PC-3 (cell line): Measurements from ENCODE around the gene ABLIM1. TPM values are rescaled to one million over a fixed set of nuclear protein-coding genes. Genes with fewer than 3 reads are reported as not detected.
A peak's percentile ranks its signal among the peaks of the same experiment; 100 is the strongest.

ENCODE experiments used
- ATAC-seq: fragments of 200-7000 bp; cut with Tn5 transposase; 2 replicates; pipeline ENCODE4 v1.9.1; 2020; ENCODE audit warnings: mild to moderate bottlenecking, moderate library complexity
- BruUV-seq: library from RNA; stranded (reverse); fragments of 400-500 nt; replicated peaks from 2 replicates; lab custom pipeline; 2021; lab: Mats Ljungman, UMichigan
- CTCF ChIA-PET: fragments of 300-600 bp; sonication (Branson Sonifier 250); formaldehyde crosslinking; loops from one replicate; lab custom pipeline; 2022; ENCODE audit warnings: antibody characterized with exemption; lab: Charles Lee
- POLR2A ChIA-PET: fragments of 300-600 bp; sonication (Branson Sonifier 250); formaldehyde crosslinking; loops from one replicate; lab custom pipeline; 2022; ENCODE audit warnings: antibody characterized with exemption; ENCODE audit not compliant: unreplicated experiment; lab: Charles Lee
- DNase-seq: peaks from one replicate; pipeline ENCODE4 v3.0.0-alpha.2; 2015
- H2AFZ ChIP-seq: fragments of 300-600 bp; sonication (generic); 2 replicates; pipeline ENCODE4 v1.6.0; 2016; ENCODE audit warnings: antibody characterized with exemption, low read length
- H3F3A ChIP-seq: fragments of 300-600 bp; sonication (generic); one replicate; pipeline ENCODE4 v1.6.0; 2017; ENCODE audit warnings: antibody characterized with exemption, low read length, control low read depth, mild to moderate bottlenecking; ENCODE audit not compliant: unreplicated experiment
- H3K27ac ChIP-seq: fragments of 300-600 bp; sonication (generic); 2 replicates; pipeline ENCODE4 v1.5.1; 2016; ENCODE audit warnings: mild to moderate bottlenecking, low read length
- H3K27me3 ChIP-seq: fragments of 300-600 bp; sonication (generic); 2 replicates; pipeline ENCODE4 v1.6.1; 2016; ENCODE audit warnings: low read length, mixed read lengths
- H3K36me3 ChIP-seq: fragments of 300-600 bp; sonication (generic); 2 replicates; pipeline ENCODE4 v1.6.1; 2016; ENCODE audit warnings: low read depth, mixed run types, low read length, mixed read lengths
- H3K4me1 ChIP-seq: fragments of 300-600 bp; sonication (generic); 2 replicates; pipeline ENCODE4 v1.5.1; 2016; ENCODE audit warnings: low read length; ENCODE audit not compliant: insufficient read depth
- H3K4me2 ChIP-seq: fragments of 300-600 bp; sonication (generic); 2 replicates; pipeline ENCODE4 v1.6.0; 2016; ENCODE audit warnings: low read length
- H3K4me3 ChIP-seq: fragments of 300-600 bp; sonication (generic); 2 replicates; pipeline ENCODE4 v1.5.1; 2016; ENCODE audit warnings: mild to moderate bottlenecking, low read length, mixed read lengths
- H3K79me2 ChIP-seq: fragments of 300-600 bp; sonication (generic); 2 replicates; pipeline ENCODE4 v1.6.1; 2017; ENCODE audit warnings: low read length, mixed read lengths
- H3K9ac ChIP-seq: fragments of 300-600 bp; sonication (generic); 2 replicates; pipeline ENCODE4 v1.6.0; 2016; ENCODE audit warnings: mild to moderate bottlenecking, low read length
- H3K9me2 ChIP-seq: fragments of 300-600 bp; sonication (generic); replicated peaks from 2 replicates; pipeline ENCODE4 v1.6.1; 2016; ENCODE audit warnings: mixed run types, low read length, mixed read lengths
- H3K9me3 ChIP-seq: fragments of 300-600 bp; sonication (generic); 2 replicates; pipeline ENCODE4 v1.6.1; 2016; ENCODE audit warnings: low read length, mixed read lengths
- H4K20me1 ChIP-seq: fragments of 300-600 bp; sonication (generic); 2 replicates; pipeline ENCODE4 v1.6.1; 2016; ENCODE audit warnings: low read length, mixed read lengths
- CTCF ChIP-seq: fragments of 300-600 bp; sonication (generic); conservative IDR thresholded peaks from 2 replicates; pipeline ENCODE4 v1.5.1; 2017; ENCODE audit warnings: antibody characterized with exemption, low read depth, mild to moderate bottlenecking, low read length
- EZH2 ChIP-seq: fragments of 300-600 bp; sonication (generic); IDR thresholded peaks from one replicate; pipeline ENCODE4 v1.6.1; 2017; ENCODE audit warnings: antibody characterized with exemption, mild to moderate bottlenecking, low read length; ENCODE audit not compliant: unreplicated experiment
- EZH2phosphoT487 ChIP-seq: fragments of 300-600 bp; sonication (generic); IDR thresholded peaks from 2 replicates; pipeline ENCODE4 v1.6.1; 2018; ENCODE audit warnings: mild to moderate bottlenecking, antibody characterized with exemption, low read length, borderline replicate concordance
- intact Hi-C: fragments of 100-400 bp; cut with micrococcal nuclease; formaldehyde crosslinking; loops from 2 replicates; pipeline ENCODE4 v1.9.0; 2023
- total RNA-seq: library from RNA; depleted of rRNA; stranded (reverse); fragments of >200 nt; gene quantifications from 2 replicates; pipeline ENCODE4 v1.2.3, GENCODE V29; 2014

Gene ABLIM1
- total RNA-seq, 1 experiment from 2014 or later, result 12.3 TPM

- Histone ChIP-seq H3K4me1 (peaks cover 40% of the 10 kb centered on the region), H3F3A (peaks cover 4% of the 10 kb centered on the region), H3K4me2 (peak overlapping the region; percentile 53), H4K20me1 (no peaks in the 10 kb centered on the region), H3K27ac (no peak overlapping the region), H3K9me3 (no peaks in the 10 kb centered on the region), H3K9me2 (no peaks in the 10 kb centered on the region), H3K36me3 (no peaks in the 10 kb centered on the region), H3K9ac (no peak overlapping the region), H2AFZ (no peak overlapping the region), H3K4me3 (peak overlapping the region; percentile 32; the same call in 1 of the 2 replicates), H3K79me2 (no peaks in the 10 kb centered on the region), H3K27me3 (no peaks in the 10 kb centered on the region)
- POLR2A ChIA-PET, result no interaction called here
- ATAC-seq (peak; percentile 38), DNase-seq (peak; percentile 53)
- BruUV-seq, result no TSS peak
- intact Hi-C loops, result loop anchor here (5.0 kb wide), 1 partner anchor 49 kb away; no protein-coding TSS in a partner anchor
- TF ChIP-seq EZH2phosphoT487, result no peak
- no peak for TF ChIP-seq CTCF
- TF ChIP-seq EZH2, result no peak
- CTCF ChIA-PET, result no interaction called here
These were observed 23.5 kb upstream of the ABLIM1 start for GRCh38 chr10:114681542-114681941.

- Histone ChIP-seq H3K4me2 (no peak overlapping the region), H3K9me2 (no peaks in the 10 kb centered on the region), H3K36me3 (no peaks in the 10 kb centered on the region), H3K27ac (no peak overlapping the region), H3K9me3 (no peaks in the 10 kb centered on the region), H2AFZ (no peak overlapping the region), H3K27me3 (no peaks in the 10 kb centered on the region), H3K4me1 (peaks cover 36% of the 10 kb centered on the region), H3K79me2 (no peaks in the 10 kb centered on the region), H3K4me3 (no peak overlapping the region), H4K20me1 (no peaks in the 10 kb centered on the region), H3F3A (peaks cover 4% of the 10 kb centered on the region), H3K9ac (no peak overlapping the region)
- no TSS peak for BruUV-seq
- DNase-seq (no peak), ATAC-seq (no peak)
- TF ChIP-seq CTCF (no peak), EZH2 (no peak), EZH2phosphoT487 (no peak)
- ChIA-PET POLR2A (no interaction called here), CTCF (no interaction called here)
- intact Hi-C loops, result loop anchor here (5.0 kb wide), 1 partner anchor 48 kb away; no protein-coding TSS in a partner anchor
These were observed 22.6 kb upstream of the ABLIM1 start for GRCh38 chr10:114680543-114681117.

DNA sequence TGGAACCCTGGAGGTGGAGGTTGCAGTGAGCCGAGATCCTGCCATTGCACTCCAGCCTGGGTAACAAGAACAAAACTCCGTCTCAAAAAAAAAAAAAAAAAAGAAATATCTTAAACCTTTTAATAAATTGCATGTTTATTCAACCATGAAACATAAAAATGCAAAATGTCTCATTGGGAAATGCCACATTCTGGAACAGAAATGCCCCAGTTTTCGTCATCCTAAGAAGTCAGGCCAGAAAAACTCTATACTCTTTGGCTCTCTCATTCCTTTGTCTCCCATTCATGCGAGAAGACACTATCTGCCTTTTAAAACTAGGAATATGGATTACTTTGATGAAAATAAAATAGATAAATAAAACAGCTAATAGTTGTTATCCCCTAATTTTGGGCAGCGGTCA is 21.5 kb upstream of the ABLIM1 start:
- Histone ChIP-seq H3K27me3 (no peaks in the 10 kb centered on the region), H2AFZ (no peak overlapping the region), H3F3A (peaks cover 2% of the 10 kb centered on the region), H3K36me3 (no peaks in the 10 kb centered on the region), H4K20me1 (no peaks in the 10 kb centered on the region), H3K27ac (no peak overlapping the region), H3K9me3 (no peaks in the 10 kb centered on the region), H3K4me3 (no peak overlapping the region), H3K9me2 (no peaks in the 10 kb centered on the region), H3K4me2 (no peak overlapping the region), H3K79me2 (no peaks in the 10 kb centered on the region), H3K4me1 (peaks cover 26% of the 10 kb centered on the region), H3K9ac (no peak overlapping the region)
- DNase-seq, result no peak
- ChIA-PET POLR2A (no interaction called here), CTCF (no interaction called here)
- BruUV-seq, result no TSS peak
- no peak for TF ChIP-seq EZH2
- TF ChIP-seq EZH2phosphoT487, result no peak
- no peak for TF ChIP-seq CTCF
- intact Hi-C loops, result no loop called here
- no peak for ATAC-seq
